HG03342 (cell line): ENCODE measurements around the gene RAB25.

Source experiments
- ATAC-seq: cut with Tn5 transposase; IDR thresholded peaks from one replicate; pipeline ENCODE4 v1.9.1; 2021; ENCODE audit warnings: mild to moderate bottlenecking, moderate library complexity; ENCODE audit not compliant: unreplicated experiment

RAB25 gene

GRCh38 chr1:156078728-156079127, 17.8 kb downstream of the RAB25 start:
- no peak for ATAC-seq

- ATAC-seq: no peak
These were observed 18.8 kb downstream of the RAB25 start for GRCh38 chr1:156079762-156080161.

GRCh38 chr1:156080241-156080862, 19.4 kb downstream of the RAB25 start:
- ATAC-seq: no peak

GRCh38 chr1:156080863-156081179, 19.9 kb downstream of the RAB25 start:
- ATAC-seq: no peak

GRCh38 chr1:156081180-156081916, 20.4 kb downstream of the RAB25 start:
- ATAC-seq: no peak

- ATAC-seq: no peak
These were observed 21.0 kb downstream of the RAB25 start for GRCh38 chr1:156081917-156082308.

GRCh38 chr1:156082309-156083091, 21.5 kb downstream of the RAB25 start, which contains the start of gene MEX3A:
MEX3A (minus strand) TSS chr1:156082465; CDS start chr1:156081998, 467 bp downstream.
- no peak for ATAC-seq

GRCh38 chr1:156083800-156084790, 23.1 kb downstream of the RAB25 start:
- ATAC-seq: no peak

GRCh38 chr1:156086256-156086662, 25.3 kb downstream of the RAB25 start:
- no peak for ATAC-seq

- ATAC-seq: no peak
These were observed 28.7 kb downstream of the RAB25 start for GRCh38 chr1:156089704-156090103.

- ATAC-seq: no peak
These were observed 29.3 kb downstream of the RAB25 start for GRCh38 chr1:156090138-156090839.

- peak; percentile 80 for ATAC-seq
These were observed 29.9 kb downstream of the RAB25 start for GRCh38 chr1:156090840-156091188.

- ATAC-seq: no peak
These were observed 30.6 kb downstream of the RAB25 start for GRCh38 chr1:156091610-156092009.

GRCh38 chr1:156095906-156096508, 35.0 kb downstream of the RAB25 start:
- no peak for ATAC-seq

GRCh38 chr1:156096640-156097391, 35.9 kb downstream of the RAB25 start:
- peak; percentile 64 for ATAC-seq

- ATAC-seq: no peak
These were observed 36.7 kb downstream of the RAB25 start for GRCh38 chr1:156097499-156098178.

GRCh38 chr1:156098784-156099183, 37.8 kb downstream of the RAB25 start:
- no peak for ATAC-seq

GRCh38 chr1:156099282-156099681, 38.3 kb downstream of the RAB25 start:
- ATAC-seq: no peak
